HG02840 (cell line): Measurements from ENCODE around the gene ITGA6.

Experiments used
- ATAC-seq: cut with Tn5 transposase; IDR thresholded peaks from one replicate; pipeline ENCODE4 v1.9.1; 2021; ENCODE audit warnings: mild to moderate bottlenecking, moderate library complexity, moderate number of reproducible peaks; ENCODE audit not compliant: unreplicated experiment, low FRiP score

Gene ITGA6

GRCh38 chr2:172415865-172416183 is 11.6 kb upstream of the ITGA6 start:
- no peak for ATAC-seq

GRCh38 chr2:172416447-172417058 is 10.8 kb upstream of the ITGA6 start:
- ATAC-seq: no peak

GRCh38 chr2:172420216-172420615 is 7.2 kb upstream of the ITGA6 start:
- ATAC-seq: no peak

- ATAC-seq: no peak
Observed at GRCh38 chr2:172423160-172423559, 4.2 kb upstream of the ITGA6 start.

- no peak for ATAC-seq
Observed at GRCh38 chr2:172425336-172425735, 2.0 kb upstream of the ITGA6 start.

- ATAC-seq: no peak
Observed at GRCh38 chr2:172426635-172427255, 641 bp upstream of the ITGA6 start.

GRCh38 chr2:172427990-172428831 is 825 bp downstream of the ITGA6 start:
- ATAC-seq: no peak

- no peak for ATAC-seq
Observed at GRCh38 chr2:172428832-172429210, 1.4 kb downstream of the ITGA6 start.

- ATAC-seq: no peak
Observed at GRCh38 chr2:172429301-172429968, 2.0 kb downstream of the ITGA6 start.

GRCh38 chr2:172430027-172430426 is 2.6 kb downstream of the ITGA6 start:
- no peak for ATAC-seq

- no peak for ATAC-seq
Observed at GRCh38 chr2:172430678-172431077, 3.3 kb downstream of the ITGA6 start.

GRCh38 chr2:172431463-172431862 is 4.1 kb downstream of the ITGA6 start:
- no peak for ATAC-seq

- ATAC-seq: no peak
Observed at GRCh38 chr2:172431993-172432392, 4.6 kb downstream of the ITGA6 start.

GRCh38 chr2:172433144-172433543 is 5.8 kb downstream of the ITGA6 start:
- ATAC-seq: no peak

- no peak for ATAC-seq
Observed at GRCh38 chr2:172434821-172435605, 7.6 kb downstream of the ITGA6 start.

- ATAC-seq: no peak
Observed at GRCh38 chr2:172435606-172435911, 8.2 kb downstream of the ITGA6 start.

GRCh38 chr2:172436889-172437288 is 9.5 kb downstream of the ITGA6 start:
- no peak for ATAC-seq

- no peak for ATAC-seq
Observed at GRCh38 chr2:172437419-172438341, 10.3 kb downstream of the ITGA6 start.

- ATAC-seq: no peak
Observed at GRCh38 chr2:172438741-172439508, 11.5 kb downstream of the ITGA6 start.
